IPS-NIHi7 (cell line): ENCODE data around the gene MAPK7.
A peak's percentile ranks its signal among the peaks of the same experiment; 100 is the strongest.

ENCODE experiments used
- DNase-seq: peaks from one replicate; pipeline ENCODE4 v3.0.0; 2012; ENCODE audit warnings: mixed read lengths; ENCODE audit errors: extremely low spot score

The MAPK7 gene

GRCh38 chr17:19363460-19364035, 14.8 kb upstream of the MAPK7 start:
- no peak for DNase-seq

DNA sequence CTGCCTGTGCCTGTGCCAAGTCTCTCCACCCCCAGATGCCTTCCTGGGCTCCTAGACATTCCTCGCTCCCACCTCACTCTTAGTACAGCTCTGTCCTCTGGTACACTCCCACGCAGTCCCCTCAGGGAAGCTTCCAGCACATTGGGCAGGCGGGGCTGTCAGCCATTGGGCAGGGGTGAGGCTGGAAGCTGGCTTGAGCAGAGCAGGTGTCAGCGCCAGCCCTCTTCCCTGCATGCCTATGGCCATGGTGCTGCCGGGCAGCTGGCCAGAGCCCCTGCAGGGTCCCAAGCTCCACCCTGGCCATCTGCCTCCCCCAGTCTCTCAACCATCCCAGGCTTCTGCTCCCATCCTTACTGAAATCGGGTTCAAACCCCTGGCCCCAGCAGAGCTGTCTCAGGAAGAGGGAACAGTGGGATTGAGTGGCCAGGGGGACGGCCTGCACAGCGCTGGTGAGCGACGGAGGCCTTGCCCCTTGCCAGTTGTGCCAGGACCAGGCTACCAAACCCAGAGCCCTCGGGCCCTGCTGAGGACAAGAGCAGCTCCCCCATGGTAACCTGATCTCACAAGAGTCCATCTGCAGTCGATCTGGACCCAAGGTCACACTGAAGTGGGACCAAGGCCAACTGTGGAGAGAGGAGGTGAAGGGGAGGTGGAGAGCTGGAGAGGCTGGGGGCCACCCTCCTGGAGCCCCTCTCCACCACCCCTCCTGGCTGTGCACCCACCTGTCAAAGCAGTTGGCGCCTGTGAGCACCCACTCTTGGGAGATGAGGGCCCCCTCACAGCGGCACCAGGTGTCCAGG, 13.4 kb upstream of the MAPK7 start:
- no peak for DNase-seq

GRCh38 chr17:19365499-19365817, 12.8 kb upstream of the MAPK7 start:
- DNase-seq: no peak

GRCh38 chr17:19365833-19366636, 12.3 kb upstream of the MAPK7 start:
- no peak for DNase-seq

GRCh38 chr17:19366637-19366972, 11.7 kb upstream of the MAPK7 start:
- no peak for DNase-seq

DNA sequence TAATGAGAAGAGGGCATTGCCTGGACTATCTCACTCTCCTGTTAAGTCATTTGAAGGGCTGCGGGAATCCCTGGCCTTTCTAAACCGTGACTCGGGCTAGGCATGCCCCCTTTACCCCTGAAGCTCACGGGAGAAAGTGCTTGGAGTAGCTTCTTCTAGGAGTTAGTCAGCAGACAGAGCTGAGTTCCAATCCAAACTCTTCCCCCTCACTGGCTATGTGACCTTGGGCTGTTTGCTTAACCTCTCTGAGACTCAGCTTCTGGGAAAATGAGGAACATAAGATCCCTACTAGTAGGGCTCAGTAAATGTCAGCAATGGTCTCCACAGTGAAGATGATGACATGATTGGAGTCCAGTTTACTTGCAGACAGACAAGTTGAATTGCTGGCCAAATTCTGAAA, 10.1 kb upstream of the MAPK7 start:
- DNase-seq: no peak

GRCh38 chr17:19369107-19369778, 9.1 kb upstream of the MAPK7 start:
- no peak for DNase-seq

DNA sequence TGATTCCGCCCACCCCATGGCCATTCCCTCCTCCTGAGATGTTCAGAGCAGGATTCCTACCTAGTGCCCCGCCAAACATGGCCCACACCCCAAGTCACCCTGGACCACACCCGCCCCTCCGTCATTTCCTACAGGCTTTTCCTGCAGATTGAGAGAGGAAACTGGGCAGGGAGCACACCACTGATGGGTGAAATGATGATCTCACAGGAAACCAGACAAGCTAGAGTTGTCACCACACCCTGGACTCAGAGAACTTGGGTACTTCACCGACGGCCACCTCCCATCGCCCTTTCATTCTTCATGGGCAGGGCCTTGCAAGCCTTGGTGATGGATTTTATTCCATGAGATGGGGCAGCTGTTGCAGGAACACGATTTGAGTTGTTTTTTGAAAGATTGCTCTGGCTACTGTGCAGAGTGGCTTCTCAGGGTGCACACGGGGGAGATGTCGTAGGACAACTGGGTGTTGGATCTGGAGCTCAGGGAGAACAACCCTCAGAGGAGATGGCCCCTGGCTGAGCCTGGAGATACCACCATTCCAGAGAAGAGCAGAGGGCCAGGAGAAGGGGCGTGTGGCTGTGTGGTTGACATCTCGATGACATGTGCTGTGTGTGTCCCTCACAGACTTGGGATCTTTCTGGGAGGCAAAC, 8.3 kb upstream of the MAPK7 start:
- DNase-seq: no peak

- no peak for DNase-seq
These were observed 7.8 kb upstream of the MAPK7 start for GRCh38 chr17:19370493-19370960.

DNA sequence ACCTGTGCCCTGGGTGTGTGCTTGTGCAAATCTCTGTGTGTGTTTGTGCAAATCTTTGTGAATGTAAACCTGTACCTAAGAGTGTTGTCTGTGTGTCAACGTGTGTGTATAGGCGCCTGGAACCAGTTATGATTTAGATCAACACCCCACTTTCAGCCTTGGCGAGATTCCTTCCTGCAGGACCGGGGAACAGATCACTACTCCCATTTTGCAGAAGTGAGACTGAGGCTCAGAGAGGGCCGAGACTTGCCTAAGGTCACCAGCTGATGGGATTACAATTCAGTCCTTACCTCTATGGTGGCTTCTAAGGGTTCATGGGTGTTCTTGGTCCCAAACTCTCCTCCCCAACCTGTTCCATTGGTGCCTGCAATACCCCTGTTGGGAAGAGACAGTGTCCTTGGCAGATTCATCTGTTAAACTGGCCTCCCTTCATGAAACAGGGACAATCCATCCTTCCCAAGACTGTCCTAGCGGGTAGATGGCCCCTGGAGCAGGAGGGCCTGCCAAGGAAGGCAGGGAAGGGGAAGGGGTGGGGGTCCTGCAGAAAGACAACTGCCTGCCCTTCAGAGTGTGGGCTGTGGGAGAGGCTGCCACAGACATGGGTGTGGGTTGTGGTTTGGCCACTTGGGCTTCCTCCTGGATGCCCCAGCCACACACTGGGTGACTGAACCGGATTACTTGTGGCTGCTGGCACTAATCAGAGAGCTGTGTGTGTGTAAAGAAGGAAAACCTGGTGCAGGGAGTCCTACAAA, 6.9 kb upstream of the MAPK7 start:
- DNase-seq: no peak

DNA sequence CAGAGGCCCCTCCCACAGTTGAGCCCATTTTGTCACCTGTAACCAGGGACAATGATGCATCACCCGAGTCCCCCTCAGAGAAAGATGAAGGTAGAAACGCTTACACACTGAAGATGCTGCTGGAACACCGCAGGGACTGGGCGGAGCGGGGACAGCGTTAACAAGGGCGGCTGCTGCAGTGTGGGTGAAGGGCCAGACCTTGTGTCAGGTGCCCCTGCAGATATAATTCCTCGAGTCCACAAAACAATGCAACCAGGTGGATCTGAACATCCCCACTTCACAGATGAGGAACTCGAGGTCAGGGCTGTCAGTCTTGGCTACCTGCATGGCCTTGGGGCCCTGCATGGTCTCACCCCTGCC, 6.3 kb upstream of the MAPK7 start:
- no peak for DNase-seq

- no peak for DNase-seq
These were observed 5.9 kb upstream of the MAPK7 start for GRCh38 chr17:19372439-19372838.

- DNase-seq: no peak
These were observed 5.3 kb upstream of the MAPK7 start for GRCh38 chr17:19372866-19373504.

GRCh38 chr17:19374136-19374535, 4.2 kb upstream of the MAPK7 start:
- no peak for DNase-seq

DNA sequence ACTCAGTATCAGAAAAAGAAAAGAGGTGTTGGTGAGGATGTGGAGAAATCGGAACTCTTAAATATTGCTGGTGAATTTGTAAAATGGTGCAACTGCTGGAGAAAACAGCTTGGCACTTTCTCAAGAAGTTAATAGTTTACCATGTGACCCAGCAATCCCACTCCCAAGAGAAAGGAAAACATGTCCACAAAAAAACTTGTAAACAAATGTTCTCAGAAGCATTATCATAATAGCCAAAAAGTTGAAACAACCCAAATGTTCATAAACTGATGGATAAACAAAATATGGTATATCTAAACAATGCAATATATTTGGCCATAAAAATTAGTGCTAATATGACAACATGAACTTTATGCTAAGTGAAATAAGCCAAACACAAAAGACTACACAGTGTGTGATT, 2.6 kb upstream of the MAPK7 start:
- no peak for DNase-seq

- no peak for DNase-seq
These were observed 1.5 kb upstream of the MAPK7 start for GRCh38 chr17:19376811-19377210.

DNA sequence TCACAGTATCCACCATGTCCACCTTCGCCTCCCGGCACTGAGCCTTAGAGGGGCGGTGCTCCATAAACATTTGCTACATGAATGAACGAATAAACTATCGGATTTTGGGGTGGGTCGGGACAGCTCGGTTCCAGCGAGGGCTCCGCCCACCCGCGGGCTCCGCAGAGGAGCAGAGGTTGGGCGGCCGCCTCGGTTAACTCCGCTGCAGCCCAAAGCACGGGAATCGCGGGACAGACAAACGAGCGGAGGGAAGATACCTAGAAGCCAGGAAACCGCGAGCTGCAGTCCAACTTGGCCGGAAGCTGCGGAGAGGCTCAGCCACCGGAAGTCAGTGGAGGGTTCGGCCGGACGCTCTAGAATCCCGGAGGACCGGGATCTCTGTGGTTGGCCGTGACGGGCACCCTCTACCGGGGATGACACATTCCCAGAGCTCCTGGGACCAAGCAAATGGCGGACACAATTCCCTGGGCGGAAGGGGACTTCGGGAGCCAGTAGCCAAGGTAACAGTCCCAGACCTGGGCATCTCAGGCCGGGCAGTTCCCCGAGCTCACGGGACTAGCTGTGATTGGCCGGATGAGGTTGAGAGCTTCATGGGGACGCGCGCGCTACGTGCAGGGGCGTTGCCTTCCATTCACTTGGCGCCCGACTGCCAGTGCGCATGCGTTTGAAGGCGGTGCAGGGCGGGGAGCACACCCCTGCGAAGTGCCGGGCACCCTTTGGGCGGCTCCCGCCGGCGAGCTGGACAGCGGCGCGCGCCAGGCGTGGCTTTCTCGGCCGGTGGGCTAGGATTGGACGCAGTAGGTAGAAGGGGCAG, 489 bp upstream of the MAPK7 start:
- peak; percentile 99 for DNase-seq

GRCh38 chr17:19379361-19380065, 1.2 kb downstream of the MAPK7 start:
- DNase-seq: no peak
